GM19328 (cell line): ENCODE measurements around the gene PRUNE2.
"Not testable (repeated sequence)": the region's sequence is repeated elsewhere in the genome, so short reads cannot be mapped to it uniquely, and the experiment has no call there.

Source experiments
- ATAC-seq: cut with Tn5 transposase; IDR thresholded peaks from one replicate; pipeline ENCODE4 v1.9.1; 2021; ENCODE audit warnings: mild to moderate bottlenecking, moderate library complexity; ENCODE audit not compliant: unreplicated experiment

The PRUNE2 gene

GRCh38 chr9:76607730-76608436 is 298.0 kb downstream of the PRUNE2 start:
- ATAC-seq, result no peak

- ATAC-seq, result peak; percentile 85
These were observed 300.5 kb downstream of the PRUNE2 start for GRCh38 chr9:76605321-76605900.

- ATAC-seq, result no peak
These were observed 301.9 kb downstream of the PRUNE2 start for GRCh38 chr9:76603931-76604570.

- no peak for ATAC-seq
These were observed 302.4 kb downstream of the PRUNE2 start for GRCh38 chr9:76603448-76603895.

GRCh38 chr9:76602199-76602598 is 303.7 kb downstream of the PRUNE2 start:
- no peak for ATAC-seq

GRCh38 chr9:76600007-76600615 is 305.8 kb downstream of the PRUNE2 start:
- ATAC-seq, result no peak

GRCh38 chr9:76598981-76599380 is 306.9 kb downstream of the PRUNE2 start:
- ATAC-seq, result no peak

GRCh38 chr9:76595645-76596044 is 310.3 kb downstream of the PRUNE2 start:
- ATAC-seq, result no peak

GRCh38 chr9:76594764-76595424 is 311.0 kb downstream of the PRUNE2 start:
- ATAC-seq, result no peak

- ATAC-seq, result not testable (repeated sequence)
These were observed 311.8 kb downstream of the PRUNE2 start for GRCh38 chr9:76593961-76594735.

GRCh38 chr9:76592974-76593347 is 313.0 kb downstream of the PRUNE2 start:
- no peak for ATAC-seq

GRCh38 chr9:76592091-76592973 is 313.6 kb downstream of the PRUNE2 start:
- ATAC-seq, result no peak

- no peak for ATAC-seq
These were observed 314.5 kb downstream of the PRUNE2 start for GRCh38 chr9:76591256-76591950.

- ATAC-seq, result no peak
These were observed 317.6 kb downstream of the PRUNE2 start for GRCh38 chr9:76588316-76588715.

GRCh38 chr9:76586390-76587314 is 319.3 kb downstream of the PRUNE2 start:
- no peak for ATAC-seq

- no peak for ATAC-seq
These were observed 320.2 kb downstream of the PRUNE2 start for GRCh38 chr9:76585487-76586389.

GRCh38 chr9:76583256-76583655 is 322.7 kb downstream of the PRUNE2 start:
- no peak for ATAC-seq
